Natural killer cell treated with Interleukin-12 subunit alpha and Interleukin-12 subunit beta and Interleukin-15 and Interleukin-18, amount 100 ng/mL, for 72 hours (primary cell): ENCODE results near the gene SERGEF. TPM values are rescaled to one million over a fixed set of nuclear protein-coding genes. Genes with fewer than 3 reads are reported as not detected.
"Not testable (repeated sequence)": the region's sequence is repeated elsewhere in the genome, so short reads cannot be mapped to it uniquely, and the experiment has no call there.

ENCODE experiments used
- ATAC-seq, 2 donors: fragments of 150-1000 bp; cut with Tn5 transposase in 1 of 2; sonication (Bioruptor Pico), chemical (Tn5 transposase) in 1 of 2; 2 replicates each; pipeline ENCODE4 v1.10.0; 2021
- DNase-seq: peaks from one replicate; pipeline ENCODE4 v3.0.0; 2022; ENCODE audit warnings: low spot score
- H3K27ac Mint-ChIP-seq, 2 donors: 1 replicate in 1 of 2; 2 replicates in 1 of 2; pipeline ENCODE4 v1.8.0; 2022; ENCODE audit warnings: mixed read lengths in 2 of 2, mild to moderate bottlenecking in 1 of 2, moderate library complexity in 1 of 2
- H3K27me3 Mint-ChIP-seq, 2 donors: 1 replicate in 1 of 2; 2 replicates in 1 of 2; pipeline ENCODE4 v1.8.0; 2022; ENCODE audit warnings: mixed read lengths in 2 of 2
- H3K36me3 Mint-ChIP-seq: one replicate; pipeline ENCODE4 v1.8.0; 2022; ENCODE audit warnings: mixed read lengths
- H3K4me1 Mint-ChIP-seq, 2 donors: 1 replicate in 1 of 2; 2 replicates in 1 of 2; pipeline ENCODE4 v1.8.0; 2022; ENCODE audit warnings: low read depth in 2 of 2, mixed read lengths in 2 of 2, mild to moderate bottlenecking in 1 of 2
- H3K4me3 Mint-ChIP-seq: one replicate; pipeline ENCODE4 v1.8.0; 2022; ENCODE audit warnings: mixed read lengths
- H3K9me3 Mint-ChIP-seq: 2 replicates; pipeline ENCODE4 v1.8.0; 2022; ENCODE audit warnings: mixed read lengths
- total RNA-seq, 2 donors: library from RNA; stranded (reverse); gene quantifications; one replicate each; pipeline ENCODE4 v1.2.3, GENCODE V29; 2022

Gene SERGEF
- total RNA-seq, 2 donors from 2014 or later = 28.8 to 50.7 TPM

GRCh38 chr11:18012122-18012905 lies 533 bp downstream of the SERGEF start:
- peaks cover 25 to 30% of the 10 kb centered on the region in 2 donors for H3K4me1 Mint-ChIP-seq
- DNase-seq (no peak), ATAC-seq (peak in 1 of 2 donors; percentile 2)
- H3K36me3 Mint-ChIP-seq = no peaks in the 10 kb centered on the region
- H3K27me3 Mint-ChIP-seq = no peaks in the 10 kb centered on the region
- no peaks in the 10 kb centered on the region for H3K9me3 Mint-ChIP-seq
- peak overlapping the region; percentile 91 for H3K4me3 Mint-ChIP-seq
- peak overlapping the region; percentile 50 to 59 for H3K27ac Mint-ChIP-seq

GRCh38 chr11:18011633-18012032 lies 1.2 kb downstream of the SERGEF start:
- Mint-ChIP-seq H3K4me3 (peak overlapping the region; percentile 91), H3K27me3 (no peaks in the 10 kb centered on the region), H3K27ac (peak overlapping the region; percentile 50 to 59), H3K4me1 (peaks cover 25 to 30% of the 10 kb centered on the region in 2 donors), H3K36me3 (peaks cover 1% of the 10 kb centered on the region), H3K9me3 (no peaks in the 10 kb centered on the region)
- ATAC-seq (no peak), DNase-seq (no peak)

GRCh38 chr11:18010977-18011586 lies 1.8 kb downstream of the SERGEF start:
- Mint-ChIP-seq H3K4me1 (peaks cover 25 to 30% of the 10 kb centered on the region in 2 donors), H3K9me3 (no peaks in the 10 kb centered on the region), H3K36me3 (peaks cover 4% of the 10 kb centered on the region), H3K27me3 (no peaks in the 10 kb centered on the region), H3K27ac (peak overlapping the region; percentile 50 to 59), H3K4me3 (peak overlapping the region; percentile 91)
- DNase-seq (no peak), ATAC-seq (no peak)

- ATAC-seq (no peak), DNase-seq (no peak)
- no peaks in the 10 kb centered on the region for H3K9me3 Mint-ChIP-seq
- H3K36me3 Mint-ChIP-seq = peaks cover 10% of the 10 kb centered on the region
- no peak overlapping the region for H3K4me3 Mint-ChIP-seq
- H3K27ac Mint-ChIP-seq = no peak overlapping the region
- no peaks in the 10 kb centered on the region for H3K27me3 Mint-ChIP-seq
- peaks cover 27 to 30% of the 10 kb centered on the region in 2 donors for H3K4me1 Mint-ChIP-seq
Observed at GRCh38 chr11:18010121-18010670, 2.7 kb downstream of the SERGEF start.

DNA sequence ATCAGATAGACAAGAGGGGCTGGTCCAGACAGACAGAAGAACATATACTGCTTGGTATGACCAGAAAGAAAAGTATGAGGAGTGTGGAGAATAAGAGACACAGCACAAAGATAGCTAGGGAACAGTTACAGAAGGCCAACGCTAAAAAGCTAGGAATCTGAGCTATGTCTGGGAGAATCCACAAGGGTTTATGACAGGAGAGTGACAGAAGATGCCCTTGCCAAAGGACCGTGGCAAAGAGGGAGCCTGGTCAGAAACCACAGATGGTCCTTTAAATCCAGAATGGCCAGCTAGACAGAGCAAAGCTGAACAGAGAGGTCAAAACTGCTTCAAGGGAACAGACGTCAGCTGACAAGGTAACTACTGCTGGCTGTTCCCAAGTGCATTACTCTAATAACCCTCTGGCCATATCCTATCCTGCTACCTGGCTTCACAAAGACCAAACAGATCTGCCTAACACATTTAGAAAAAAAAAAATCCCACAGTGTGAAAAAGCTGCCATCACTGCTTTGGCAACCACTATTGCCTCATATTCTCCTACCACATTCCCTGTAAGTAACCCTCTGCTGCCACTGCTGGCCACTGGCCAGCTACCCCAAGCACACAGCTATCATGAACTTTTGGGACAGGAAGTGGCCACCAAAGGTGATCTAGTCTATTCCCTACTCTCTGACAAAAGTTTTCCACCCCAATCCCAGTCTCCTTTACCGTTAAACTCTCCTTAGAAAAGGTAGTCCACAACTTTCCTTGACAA lies 7.3 kb downstream of the SERGEF start:
- Mint-ChIP-seq H3K9me3 (no peaks in the 10 kb centered on the region), H3K27me3 (no peaks in the 10 kb centered on the region), H3K4me3 (no peak overlapping the region), H3K36me3 (peaks cover 31% of the 10 kb centered on the region), H3K27ac (no peak overlapping the region), H3K4me1 (peaks cover 0 to 2% of the 10 kb centered on the region in 2 donors)
- DNase-seq (no peak), ATAC-seq (peak; percentile 24 to 33)

DNA sequence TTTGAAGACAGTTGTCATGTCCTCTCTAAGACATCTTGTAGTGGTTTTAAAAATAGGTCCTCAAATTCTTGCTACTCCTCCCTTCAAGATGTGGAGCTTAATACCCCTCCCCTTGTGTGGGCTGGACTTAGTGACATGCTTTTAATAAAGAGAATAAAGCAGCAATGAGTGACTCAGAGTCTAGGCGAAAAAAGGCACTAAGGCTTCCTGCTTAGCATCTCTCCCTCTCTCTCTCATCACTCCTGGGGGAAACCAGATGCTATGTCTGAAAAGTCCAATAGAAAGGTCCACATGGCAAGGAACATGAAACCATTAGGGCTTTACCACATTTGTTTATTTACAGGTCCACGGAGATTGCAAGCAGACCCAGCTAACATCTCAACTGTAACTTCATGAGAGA lies 11.7 kb downstream of the SERGEF start:
- H3K4me3 Mint-ChIP-seq = no peak overlapping the region
- ATAC-seq (no peak), DNase-seq (no peak)
- H3K36me3 Mint-ChIP-seq = peaks cover 30% of the 10 kb centered on the region
- H3K4me1 Mint-ChIP-seq = peaks cover 0 to 2% of the 10 kb centered on the region in 2 donors
- H3K9me3 Mint-ChIP-seq = no peaks in the 10 kb centered on the region
- H3K27ac Mint-ChIP-seq = no peak overlapping the region
- H3K27me3 Mint-ChIP-seq = no peaks in the 10 kb centered on the region

- H3K27me3 Mint-ChIP-seq = no peaks in the 10 kb centered on the region
- H3K27ac Mint-ChIP-seq = no peak overlapping the region
- DNase-seq (no peak), ATAC-seq (no peak)
- no peaks in the 10 kb centered on the region for H3K9me3 Mint-ChIP-seq
- H3K4me3 Mint-ChIP-seq = no peak overlapping the region
- peaks cover 33% of the 10 kb centered on the region for H3K36me3 Mint-ChIP-seq
- H3K4me1 Mint-ChIP-seq = peaks cover 0 to under 1% of the 10 kb centered on the region in 2 donors
Observed at GRCh38 chr11:18000760-18001159, 12.1 kb downstream of the SERGEF start.

DNA sequence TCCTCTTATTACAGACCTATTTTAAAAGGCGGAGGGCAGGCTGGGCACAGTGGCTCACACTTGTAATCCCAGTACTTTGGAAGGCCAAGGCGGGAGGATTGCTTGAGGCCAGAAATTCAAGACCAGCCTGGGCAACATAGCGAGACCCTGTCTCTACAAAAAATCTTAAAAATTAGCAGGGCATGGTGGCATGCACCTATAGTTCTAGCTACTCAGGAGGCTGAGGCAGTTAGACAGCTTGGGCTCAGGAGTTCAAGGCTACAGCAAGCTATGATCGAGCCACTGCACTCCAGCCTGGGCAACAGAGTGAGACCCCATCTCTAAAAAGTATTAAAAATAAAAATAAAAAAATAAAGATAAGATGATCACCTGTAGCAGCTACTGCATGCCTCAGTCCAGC lies 12.7 kb downstream of the SERGEF start:
- H3K9me3 Mint-ChIP-seq, ATAC-seq, H3K27me3 Mint-ChIP-seq, H3K4me3 Mint-ChIP-seq, H3K4me1 Mint-ChIP-seq, DNase-seq, H3K27ac Mint-ChIP-seq: not testable (repeated sequence)
- peaks cover 27% of the 10 kb centered on the region for H3K36me3 Mint-ChIP-seq

GRCh38 chr11:17992916-17993315 lies 19.9 kb downstream of the SERGEF start:
- no peaks in the 10 kb centered on the region for H3K9me3 Mint-ChIP-seq

GRCh38 chr11:17991783-17992433 lies 20.9 kb downstream of the SERGEF start:
- peaks cover 2 to 4% of the 10 kb centered on the region in 2 donors for H3K4me1 Mint-ChIP-seq
- no peaks in the 10 kb centered on the region for H3K9me3 Mint-ChIP-seq
- ATAC-seq (peak; percentile 57 to 66), DNase-seq (peak; percentile 69)
- H3K36me3 Mint-ChIP-seq = peaks cover 21% of the 10 kb centered on the region
- no peak overlapping the region for H3K27ac Mint-ChIP-seq
- no peak overlapping the region for H3K4me3 Mint-ChIP-seq
- no peaks in the 10 kb centered on the region for H3K27me3 Mint-ChIP-seq

More at GRCh38 chr11:17992916-17993315, 19.9 kb downstream of the SERGEF start:
- H3K27me3 Mint-ChIP-seq = no peaks in the 10 kb centered on the region
- peaks cover 2 to 4% of the 10 kb centered on the region in 2 donors for H3K4me1 Mint-ChIP-seq
- peaks cover 12% of the 10 kb centered on the region for H3K36me3 Mint-ChIP-seq
- no peak overlapping the region for H3K4me3 Mint-ChIP-seq
- ATAC-seq (no peak), DNase-seq (no peak)
- no peak overlapping the region for H3K27ac Mint-ChIP-seq

- ATAC-seq (no peak), DNase-seq (no peak)
- Mint-ChIP-seq H3K27me3 (no peaks in the 10 kb centered on the region), H3K27ac (no peak overlapping the region), H3K36me3 (peaks cover 19% of the 10 kb centered on the region), H3K4me3 (no peak overlapping the region), H3K9me3 (no peaks in the 10 kb centered on the region), H3K4me1 (peaks cover 2 to 4% of the 10 kb centered on the region in 2 donors)
Observed at GRCh38 chr11:17989306-17989705, 23.5 kb downstream of the SERGEF start.

DNA sequence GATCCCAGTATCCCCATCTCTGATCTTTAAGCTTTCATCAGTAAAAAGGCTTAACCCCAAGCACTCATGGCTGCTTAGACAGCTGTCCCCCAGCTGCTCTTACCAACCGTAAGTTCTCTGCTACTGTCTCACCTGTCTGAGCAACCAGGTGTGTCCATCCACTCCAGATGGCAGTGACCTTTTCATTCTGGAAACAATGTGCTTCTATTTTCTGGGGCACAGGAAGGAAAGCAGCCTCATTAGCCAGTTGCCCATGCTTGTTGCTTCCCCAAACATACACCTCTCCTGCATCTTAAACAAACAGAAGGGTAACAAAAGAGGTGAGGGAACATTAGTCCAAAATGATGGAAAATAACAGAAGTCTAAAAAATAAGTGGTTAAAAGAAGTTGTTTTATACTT lies 24.4 kb downstream of the SERGEF start:
- Mint-ChIP-seq H3K9me3 (no peaks in the 10 kb centered on the region), H3K4me3 (no peak overlapping the region), H3K4me1 (peaks cover 2 to 4% of the 10 kb centered on the region in 2 donors), H3K27ac (no peak overlapping the region), H3K36me3 (peaks cover 24% of the 10 kb centered on the region), H3K27me3 (no peaks in the 10 kb centered on the region)
- DNase-seq (no peak), ATAC-seq (no peak)

DNA sequence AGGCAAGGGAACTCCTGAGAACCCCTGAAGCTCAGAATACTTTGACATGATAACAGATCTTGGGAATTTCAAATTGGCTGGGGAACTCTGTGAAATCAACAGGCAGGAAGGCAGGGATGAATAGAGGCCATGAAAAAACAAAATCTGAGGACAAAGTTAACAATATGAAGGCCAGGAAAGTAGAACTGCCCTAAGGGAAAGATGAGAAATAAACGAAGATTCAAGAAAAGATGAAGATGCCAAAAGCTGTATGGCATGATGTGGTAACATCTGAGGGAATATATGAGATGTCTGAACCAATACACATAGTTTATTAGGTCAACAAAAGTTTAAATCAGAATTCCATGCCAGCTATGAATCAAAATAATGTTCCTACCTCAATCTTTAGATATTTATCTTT lies 25.0 kb downstream of the SERGEF start:
- ATAC-seq (no peak), DNase-seq (no peak)
- Mint-ChIP-seq H3K27me3 (no peaks in the 10 kb centered on the region), H3K4me3 (no peak overlapping the region), H3K36me3 (peaks cover 24% of the 10 kb centered on the region), H3K4me1 (peaks cover 2 to 4% of the 10 kb centered on the region in 2 donors), H3K9me3 (no peaks in the 10 kb centered on the region), H3K27ac (no peak overlapping the region)
